GM12878 (cell line): ENCODE results near the gene UBTF. TPM values are rescaled to one million over a fixed set of nuclear protein-coding genes. Genes with fewer than 3 reads are reported as not detected.
A peak's percentile ranks its signal among the peaks of the same experiment; 100 is the strongest.

Experiments used
- ATAC-seq: fragments of 200-7000 bp; cut with Tn5 transposase; 3 replicates; pipeline ENCODE4 v1.9.1; 2020; ENCODE audit warnings: mild to moderate bottlenecking, moderate library complexity
- BruUV-seq: library from RNA; stranded (reverse); fragments of 400-500 nt; replicated peaks from 2 replicates; lab custom pipeline; 2021; lab: Mats Ljungman, UMichigan
- CTCF ChIA-PET: fragments of 300-600 bp; sonication (Branson Sonifier 250); formaldehyde crosslinking; extraction: SDS; loops from one replicate; lab custom pipeline; 2021; ENCODE audit warnings: inconsistent platforms; lab: Yijun Ruan, JAX
- POLR2A ChIA-PET: fragments of 350-600 bp; formaldehyde crosslinking; extraction: SDS; loops from one replicate; lab custom pipeline; 2021; ENCODE audit warnings: inconsistent platforms; lab: Charles Lee
- RAD21 ChIA-PET: fragments of 300-600 bp; sonication (Branson Sonifier 250); formaldehyde crosslinking; loops from one replicate; lab custom pipeline; 2023; ENCODE audit warnings: antibody characterized with exemption; ENCODE audit not compliant: unreplicated experiment; lab: Charles Lee
- SMC1A ChIA-PET: fragments of 300-600 bp; sonication (Branson Sonifier 250); formaldehyde crosslinking; loops from one replicate; lab custom pipeline; 2023; ENCODE audit not compliant: unreplicated experiment, uncharacterized antibody; lab: Charles Lee
- DNase-seq: peaks from one replicate; pipeline ENCODE4 v3.0.0-alpha.2; 2011; ENCODE audit warnings: low read depth, low spot score
- FAIRE-seq: peaks from 3 replicates; lab custom pipeline; 2011; peaks lifted over from hg19 to GRCh38; lab: Jason Lieb, UNC
- H2AFZ ChIP-seq: 2 replicates; pipeline ENCODE4 v1.6.0; 2011; ENCODE audit warnings: low read depth, low read length, control low read depth; ENCODE audit not compliant: control insufficient read depth
- H3K27ac ChIP-seq: 2 replicates; pipeline ENCODE4 v1.5.1; 2011; ENCODE audit warnings: control low read depth; ENCODE audit not compliant: control insufficient read depth, insufficient read depth
- H3K27me3 ChIP-seq, 2 experiments: replicated peaks in 1 of 2; 2 replicates each; pipeline versions ENCODE4 v1.6.0 to v1.6.1; 2011; ENCODE audit warnings: low read length in 1 of 2; ENCODE audit not compliant: control insufficient read depth in 2 of 2, insufficient read depth in 2 of 2
- H3K36me3 ChIP-seq, 2 experiments: 2 replicates each; pipeline ENCODE4 v1.5.1; 2011; ENCODE audit warnings: low read length in 1 of 2; ENCODE audit not compliant: control insufficient read depth in 2 of 2, insufficient read depth in 2 of 2
- H3K4me1 ChIP-seq: 2 replicates; pipeline ENCODE4 v1.6.1; 2011; ENCODE audit warnings: mild to moderate bottlenecking, low read length, moderate library complexity, mixed read lengths; ENCODE audit not compliant: control insufficient read depth, insufficient read depth
- H3K4me2 ChIP-seq: 2 replicates; pipeline ENCODE4 v1.6.0; 2011; ENCODE audit warnings: control low read depth; ENCODE audit not compliant: control insufficient read depth, insufficient read depth
- H3K4me3 ChIP-seq: fragments of 200-600 bp; sonication (generic); 2 replicates; pipeline ENCODE4 v1.5.1; 2016
- H3K79me2 ChIP-seq: 2 replicates; pipeline ENCODE4 v1.6.0; 2011; ENCODE audit warnings: low read length; ENCODE audit not compliant: control insufficient read depth, insufficient read depth
- H3K9ac ChIP-seq: 2 replicates; pipeline ENCODE4 v1.8.0; 2011; ENCODE audit warnings: low read length, control low read depth, mixed read lengths; ENCODE audit not compliant: control insufficient read depth, insufficient read depth
- H3K9me3 ChIP-seq: replicated peaks from 3 replicates; pipeline ENCODE4 v1.5.1; 2011; ENCODE audit warnings: mild to moderate bottlenecking, low read length; ENCODE audit not compliant: control insufficient read depth, insufficient read depth
- H4K20me1 ChIP-seq: 2 replicates; pipeline ENCODE4 v1.6.0; 2011; ENCODE audit not compliant: control insufficient read depth, insufficient read depth
- POLR2A ChIP-seq: IDR thresholded peaks from 2 replicates; pipeline ENCODE4 v1.6.1; 2011; ENCODE audit warnings: low read depth, mild to moderate bottlenecking, low read length
- ZNF592 ChIP-seq: fragments of 450-650 bp; IDR thresholded peaks from 2 replicates; pipeline ENCODE4 v1.6.1; 2017; ENCODE audit warnings: mild to moderate bottlenecking, moderate library complexity
- WGBS: methylation state at CpG from one replicate; pipeline ENCODE4 v1.1.6; 2016; ENCODE audit warnings: low lambda C conversion rate; ENCODE audit not compliant: insufficient replicate concordance, insufficient coverage; ENCODE audit errors: missing lambda C conversion rate; 5-methylcytosine and 5-hydroxymethylcytosine counted together
- in situ Hi-C: fragments of 300-500 bp; cut with MboI; formaldehyde crosslinking; loops from 9 replicates; pipeline ENCODE4 v1.14.3; 2018; ENCODE audit warnings: mixed read lengths
- intact Hi-C: fragments of 100-400 bp; cut with micrococcal nuclease; formaldehyde crosslinking; loops from one replicate; pipeline ENCODE4 v1.14.2; 2022; ENCODE audit not compliant: unreplicated experiment
- polyA plus RNA-seq, 11 experiments: library from polyadenylated mRNA; depleted of rRNA in 4 of 11; unstranded in 6 of 11; stranded (reverse) in 5 of 11; fragments of >200 nt; fragmentation: Nextera tagmentation in 4 of 11; fragmentation: Illumina TruSeq in 1 of 11; extraction: Ambion mirVana in 4 of 11; extraction: Trizol in 1 of 11; gene quantifications; 1 replicate in 1 of 11; 2 replicates in 10 of 11; pipeline versions ENCODE4 v1.2.1 to v1.2.3, GENCODE V29; 2011 to 2016; ENCODE audit warnings: inconsistent platforms in 2 of 11, missing spikeins in 2 of 11, low read depth in 1 of 11
- total RNA-seq, 4 experiments: library from RNA; depleted of rRNA in 3 of 4; stranded (reverse); fragments of >200 nt in 3 of 4; fragmentation: Illumina TruSeq in 1 of 4; extraction: Trizol in 1 of 4; gene quantifications; 2 replicates each; pipeline versions ENCODE4 v1.2.1 to v1.2.3, GENCODE V29; 2013 to 2021

The UBTF gene
- total and polyA plus RNA-seq, 10 of the 15 experiments (the other 5 are each of a cell fraction or from before 2014, with no cell fraction given): 2.2 to 124 (median 79.6) TPM

- Histone ChIP-seq H2AFZ (no peak overlapping the region), H3K79me2 (peaks cover 35% of the 10 kb centered on the region), H3K27me3 (no peaks in the 10 kb centered on the region), H3K4me1 (peaks cover 4% of the 10 kb centered on the region), H3K36me3 (peaks cover 5 to 13% of the 10 kb centered on the region in 2 experiments; a peak in 3 of 4 replicates), H3K4me3 (no peak overlapping the region), H4K20me1 (no peaks in the 10 kb centered on the region), H3K4me2 (peak overlapping the region; percentile 64; the same call in 1 of the 2 replicates), H3K27ac (no peak overlapping the region), H3K9ac (no peak overlapping the region), H3K9me3 (no peaks in the 10 kb centered on the region)
- ChIA-PET RAD21 (interaction anchor here (0.5 kb wide), 1 partner anchor 15 kb away, joined by 4 read pairs; no protein-coding TSS in a partner anchor), POLR2A (interaction anchor here (1.9 kb wide), 1 partner anchor 9 kb away, joined by 9 read pairs; no protein-coding TSS in a partner anchor), CTCF (interaction anchor here (0.9 to 1.6 kb wide), 2 partner anchors 9 to 21 kb away, joined by 3 to 7 read pairs; no protein-coding TSS in a partner anchor), SMC1A (interaction anchor here (0.7 kb wide), 1 partner anchor 21 kb away, joined by 3 read pairs; no protein-coding TSS in a partner anchor)
- in situ Hi-C loops: no loop called here
- 83% methylated on average over 12 of the region's 12 CpGs for WGBS
- no TSS peak for BruUV-seq
- TF ChIP-seq POLR2A (peak; percentile 50; the same call in 1 of the 2 replicates), ZNF592 (no peak)
- no peak for DNase-seq
- intact Hi-C loops: loop anchor here (5.0 kb wide), 1 partner anchor 46 kb away; the partner anchor contains the start of gene HROB
- FAIRE-seq: no peak
- ATAC-seq: no peak
Measured at GRCh38 chr17:44188576-44189403, 30.7 kb downstream of the UBTF start.
